Glomerular endothelial cell (primary cell): ENCODE results near the gene SPRED2. TPM values are rescaled to one million over a fixed set of nuclear protein-coding genes. Genes with fewer than 3 reads are reported as not detected.

Source experiments
- DNase-seq: peaks from one replicate; pipeline ENCODE4 v3.0.0-alpha.2; 2011; ENCODE audit warnings: low read depth, low spot score; ENCODE audit errors: extremely low read depth
- total RNA-seq: library from RNA; depleted of rRNA; stranded (reverse); fragments of >200 nt; gene quantifications from 2 replicates; pipeline ENCODE4 v1.2.3, GENCODE V29; 2015

Gene SPRED2, protein sequence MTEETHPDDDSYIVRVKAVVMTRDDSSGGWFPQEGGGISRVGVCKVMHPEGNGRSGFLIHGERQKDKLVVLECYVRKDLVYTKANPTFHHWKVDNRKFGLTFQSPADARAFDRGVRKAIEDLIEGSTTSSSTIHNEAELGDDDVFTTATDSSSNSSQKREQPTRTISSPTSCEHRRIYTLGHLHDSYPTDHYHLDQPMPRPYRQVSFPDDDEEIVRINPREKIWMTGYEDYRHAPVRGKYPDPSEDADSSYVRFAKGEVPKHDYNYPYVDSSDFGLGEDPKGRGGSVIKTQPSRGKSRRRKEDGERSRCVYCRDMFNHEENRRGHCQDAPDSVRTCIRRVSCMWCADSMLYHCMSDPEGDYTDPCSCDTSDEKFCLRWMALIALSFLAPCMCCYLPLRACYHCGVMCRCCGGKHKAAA
- total RNA-seq, result 11.9 and 14.6 TPM in 2 replicates

DNA sequence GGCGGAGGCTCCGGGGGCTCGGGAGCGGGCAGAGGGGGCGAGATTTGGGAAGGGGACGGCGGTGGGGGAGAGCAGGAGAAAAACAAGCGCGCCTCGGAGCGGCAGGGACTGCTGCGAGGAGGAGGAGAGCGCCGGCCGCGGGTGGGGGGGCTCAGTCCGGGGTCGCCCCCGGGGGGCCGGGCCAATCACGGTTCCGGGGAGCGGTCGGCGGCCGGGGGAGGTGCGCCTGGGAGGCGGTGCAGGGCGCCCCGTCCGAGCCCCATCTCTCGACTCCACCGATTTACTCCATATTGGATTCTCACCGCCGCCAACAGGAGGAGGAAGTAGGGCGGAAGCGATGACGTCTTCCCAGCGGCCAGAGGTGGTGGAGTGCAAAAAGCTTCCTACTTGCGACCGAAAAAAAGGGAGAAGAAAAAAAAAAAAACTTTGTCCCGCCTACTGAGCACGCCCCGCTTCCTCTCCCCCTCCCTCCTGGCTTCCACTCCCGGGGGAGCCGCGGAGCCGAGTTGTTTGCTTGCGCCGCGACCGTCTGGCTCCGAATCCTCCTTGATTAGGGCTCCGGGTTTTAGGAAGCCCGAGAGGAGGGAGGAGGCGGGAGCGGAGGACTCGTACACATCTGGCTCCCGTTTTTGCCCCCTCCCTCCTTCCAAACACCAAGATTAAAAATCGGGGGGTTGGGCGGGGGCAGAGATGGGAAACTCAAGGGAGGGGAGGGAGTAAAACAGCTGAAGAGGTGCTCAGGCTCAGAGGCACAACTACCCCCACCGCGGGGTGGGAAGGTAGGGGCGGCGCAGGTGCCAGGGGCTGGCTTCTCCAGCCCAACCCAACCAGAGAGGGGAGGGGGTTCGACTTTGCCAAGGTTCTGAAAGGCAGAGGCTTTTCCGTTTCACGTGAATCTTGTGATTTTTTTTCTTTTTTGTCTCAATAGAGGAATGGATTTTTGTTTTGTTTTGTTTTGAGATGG is at the start of gene SPRED2:
TSS of gene SPRED2 (minus strand) at position 373 of the 964 bp plus-strand sequence. CDS start 612 bp downstream, outside the sequence.
- DNase-seq, result peak; percentile 60

DNA sequence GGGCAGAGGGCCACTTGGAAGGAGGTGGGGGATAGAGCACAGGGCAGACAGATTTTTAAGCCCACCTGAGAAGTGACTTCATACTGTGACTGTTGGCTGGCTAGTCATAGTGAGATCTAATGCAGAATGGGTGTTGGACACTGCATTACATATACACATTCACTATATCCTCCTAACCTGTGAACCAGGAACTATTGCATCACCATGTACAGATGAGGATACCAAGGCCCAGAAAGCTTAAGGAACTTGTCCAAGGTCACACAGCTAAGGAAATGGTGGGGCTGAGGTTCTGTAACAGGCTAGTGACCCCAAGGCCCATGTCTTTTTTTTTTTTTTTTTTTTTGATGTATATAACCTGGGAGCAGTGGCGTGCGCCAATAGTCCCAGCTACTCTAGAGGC is 49.6 kb upstream of the SPRED2 start:
- no peak for DNase-seq

- DNase-seq, result no peak
Observed at GRCh38 chr2:65479524-65479923, 47.1 kb upstream of the SPRED2 start.

DNA sequence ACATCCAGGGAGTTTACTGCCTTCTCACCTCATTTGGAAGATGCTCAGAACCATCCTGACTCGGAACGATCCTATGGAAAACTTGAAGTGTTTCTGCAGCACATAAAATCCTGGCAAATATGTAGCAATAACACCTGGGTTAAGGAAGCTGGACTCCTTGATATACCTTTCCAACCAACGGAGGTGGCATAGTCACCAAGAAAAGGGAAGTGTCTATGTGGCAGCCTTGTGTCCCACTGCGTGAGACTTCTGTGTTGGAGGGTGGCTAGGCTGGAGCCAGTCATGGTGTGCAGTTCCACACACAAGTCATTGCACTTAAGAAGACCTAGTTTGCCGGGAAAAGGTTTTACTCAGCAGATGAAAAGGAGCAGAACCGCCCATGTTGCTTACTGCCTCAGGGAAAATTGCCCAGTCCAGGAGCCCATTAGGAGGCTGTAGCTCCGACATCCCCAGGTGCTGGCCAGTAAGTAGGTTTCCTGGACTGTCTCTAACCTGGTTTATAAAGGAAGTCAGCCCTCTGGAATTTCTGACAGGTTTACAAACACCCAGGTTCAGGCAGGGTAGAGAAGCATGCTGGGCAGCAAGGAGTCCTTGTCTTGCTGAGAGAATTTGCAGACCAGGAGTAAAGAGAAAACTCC is 46.2 kb upstream of the SPRED2 start:
- no peak for DNase-seq

GRCh38 chr2:65477590-65477989 is 45.2 kb upstream of the SPRED2 start:
- no peak for DNase-seq

DNA sequence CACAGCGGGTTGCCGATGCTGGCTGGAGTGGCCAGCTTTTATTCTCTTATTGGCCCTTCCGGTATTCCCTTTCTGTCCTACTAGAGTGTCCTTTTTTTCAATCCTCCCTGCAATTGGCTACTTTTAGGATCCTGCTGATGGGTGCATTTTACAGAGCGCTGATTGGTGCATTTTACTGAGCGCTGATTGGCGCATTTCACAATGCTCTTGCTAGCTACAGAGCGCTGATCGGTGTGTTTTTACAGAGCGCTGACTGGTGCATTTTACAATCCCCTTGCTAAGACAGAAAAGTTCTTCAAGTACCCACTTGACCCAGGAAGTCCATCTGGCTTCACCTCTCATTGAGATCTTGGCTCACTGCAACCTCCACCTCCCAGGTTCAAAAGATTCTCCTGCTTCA is 44.4 kb upstream of the SPRED2 start:
- DNase-seq, result no peak

GRCh38 chr2:65475000-65475399 is 42.6 kb upstream of the SPRED2 start:
- DNase-seq, result no peak

DNA sequence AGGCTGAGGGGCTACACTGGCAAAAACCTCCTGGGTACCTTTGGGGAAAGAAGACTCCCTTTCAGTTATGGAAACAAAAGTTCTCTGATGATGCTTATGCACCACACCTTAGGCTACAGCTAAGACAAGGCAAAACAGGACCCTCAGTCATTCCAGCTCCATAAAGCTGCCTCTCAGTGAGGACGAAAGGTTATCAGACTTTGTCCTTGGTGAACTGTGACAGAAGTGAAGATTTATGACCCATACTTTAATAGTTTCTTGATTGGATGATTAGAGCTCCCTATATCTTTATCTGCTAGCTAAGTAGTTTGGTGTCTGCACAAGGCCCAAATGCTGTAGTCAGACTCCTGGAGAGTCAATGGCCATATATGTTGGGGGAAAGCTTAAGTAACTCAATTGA is 40.6 kb upstream of the SPRED2 start:
- no peak for DNase-seq

DNA sequence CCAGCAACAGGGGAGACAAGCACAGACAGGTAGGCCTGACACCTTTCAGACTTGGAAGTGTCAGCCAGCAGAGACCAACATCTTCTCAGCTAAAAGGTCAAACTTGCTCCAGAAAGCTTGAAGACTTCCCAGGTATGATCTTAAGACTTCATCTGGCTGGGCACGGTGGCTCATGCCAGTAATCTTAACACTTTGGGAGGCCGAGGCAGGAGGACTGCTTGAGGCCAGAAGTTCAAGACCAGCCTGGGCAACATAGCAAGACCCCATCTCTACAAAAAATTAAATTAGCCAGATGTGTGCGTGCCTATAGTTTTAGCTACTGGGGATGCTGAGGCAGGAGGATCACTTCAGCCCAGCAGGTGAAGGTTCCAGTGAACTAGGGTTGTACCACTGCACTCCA is 39.0 kb upstream of the SPRED2 start:
- no peak for DNase-seq

- no peak for DNase-seq
Observed at GRCh38 chr2:65466551-65466950, 34.2 kb upstream of the SPRED2 start.

DNA sequence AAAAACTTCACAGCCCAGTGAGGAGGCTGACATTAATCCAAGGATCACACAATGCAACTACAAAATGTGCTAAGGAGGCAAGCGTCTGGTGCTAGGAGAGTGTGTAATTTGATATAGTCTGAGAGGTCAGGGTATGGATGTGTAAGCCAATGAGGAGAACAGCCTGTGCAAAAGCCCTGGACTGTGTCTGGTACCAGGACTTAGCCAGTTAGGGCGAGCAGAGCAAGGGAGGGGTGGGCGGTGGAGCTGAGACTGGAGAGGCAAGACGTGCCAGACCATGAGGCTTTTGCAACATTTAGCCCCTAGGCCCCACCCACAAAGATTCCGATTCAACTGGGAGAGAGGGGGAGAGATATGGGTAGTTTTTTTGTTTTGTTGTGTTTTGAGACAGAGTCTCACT is 33.5 kb upstream of the SPRED2 start:
- DNase-seq, result no peak

- DNase-seq, result no peak
Observed at GRCh38 chr2:65465124-65465523, 32.7 kb upstream of the SPRED2 start.

- DNase-seq, result no peak
Observed at GRCh38 chr2:65464604-65465003, 32.2 kb upstream of the SPRED2 start.

DNA sequence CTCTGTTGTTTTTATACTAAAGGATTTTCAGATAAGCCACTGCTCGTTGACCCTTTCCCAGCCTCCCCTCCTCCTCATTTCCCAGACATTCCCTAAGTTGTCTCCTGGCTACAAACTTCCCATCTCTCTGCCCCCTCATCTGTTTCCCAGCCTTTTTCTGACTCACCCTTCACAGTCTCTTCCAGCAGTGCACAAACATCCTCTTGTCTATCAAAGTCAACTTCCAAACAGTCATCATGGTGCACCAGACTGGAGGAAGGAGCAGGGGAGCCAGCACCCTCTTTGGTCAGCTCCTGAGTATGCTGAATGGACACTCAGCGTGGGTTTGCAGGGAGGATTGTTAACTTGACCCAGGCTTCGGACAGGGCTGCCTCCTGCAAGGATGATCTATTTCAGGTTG is 26.6 kb upstream of the SPRED2 start:
- no peak for DNase-seq

DNA sequence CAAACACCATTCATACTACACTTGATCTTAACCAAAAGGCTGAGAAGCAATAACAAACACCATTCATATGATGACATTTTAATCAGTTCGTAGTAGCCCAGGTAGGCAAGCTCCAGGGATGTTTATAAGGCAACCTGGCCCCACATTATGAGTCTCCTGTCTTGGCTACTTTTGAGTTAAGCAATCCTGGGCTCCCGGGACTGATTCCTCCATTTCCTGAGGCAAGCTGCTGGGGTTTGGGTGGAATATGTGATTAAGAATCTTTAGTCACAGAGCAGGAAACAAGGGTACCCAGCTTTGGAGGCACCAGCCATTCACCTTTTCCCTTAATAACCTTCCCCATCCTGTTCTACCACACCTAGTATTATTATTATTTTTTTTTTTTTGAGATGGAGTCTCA is 24.5 kb upstream of the SPRED2 start:
- no peak for DNase-seq

GRCh38 chr2:65456064-65456463 is 23.7 kb upstream of the SPRED2 start:
- DNase-seq, result no peak

GRCh38 chr2:65453916-65454315 is 21.5 kb upstream of the SPRED2 start:
- no peak for DNase-seq

GRCh38 chr2:65452150-65452895 is 19.9 kb upstream of the SPRED2 start:
- DNase-seq, result no peak

GRCh38 chr2:65450810-65451209 is 18.4 kb upstream of the SPRED2 start:
- no peak for DNase-seq

GRCh38 chr2:65450393-65450792 is 18.0 kb upstream of the SPRED2 start:
- DNase-seq, result no peak
